PC-3 (cell line): Measurements from ENCODE around the gene DRG2.

Source experiments
- EZH2 ChIP-seq: fragments of 300-600 bp; sonication (generic); IDR thresholded peaks from one replicate; pipeline ENCODE4 v1.6.1; 2017; ENCODE audit warnings: antibody characterized with exemption, mild to moderate bottlenecking, low read length; ENCODE audit not compliant: unreplicated experiment
- TF ChIP-seq, protein P1 (sequence below): fragments of 300-600 bp; sonication (generic); conservative IDR thresholded peaks from 2 replicates; pipeline ENCODE4 v1.5.1; 2017; ENCODE audit warnings: antibody characterized with exemption, low read depth, mild to moderate bottlenecking, low read length

DNA sequence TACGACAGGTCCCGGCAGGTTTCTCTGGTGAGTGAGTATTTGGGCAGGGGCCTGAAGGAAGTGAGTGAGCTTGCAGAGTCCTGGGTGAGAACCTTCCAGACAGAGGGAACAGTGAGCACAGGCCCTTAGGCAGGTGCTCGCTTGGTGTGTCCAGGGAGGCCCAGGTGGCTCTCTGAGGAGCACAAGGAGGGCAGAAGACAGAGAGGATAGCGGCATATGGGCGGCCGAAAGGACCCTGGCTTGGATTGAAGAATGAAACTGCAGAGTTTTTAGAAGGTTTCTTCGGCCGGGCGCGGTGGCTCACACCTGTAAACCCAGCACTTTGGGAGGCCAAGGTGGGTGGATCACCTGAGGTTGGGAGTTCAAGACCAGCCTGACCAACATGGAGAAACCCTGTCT is 6.7 kb downstream of the DRG2 start:
- TF ChIP-seq, protein P1, sequence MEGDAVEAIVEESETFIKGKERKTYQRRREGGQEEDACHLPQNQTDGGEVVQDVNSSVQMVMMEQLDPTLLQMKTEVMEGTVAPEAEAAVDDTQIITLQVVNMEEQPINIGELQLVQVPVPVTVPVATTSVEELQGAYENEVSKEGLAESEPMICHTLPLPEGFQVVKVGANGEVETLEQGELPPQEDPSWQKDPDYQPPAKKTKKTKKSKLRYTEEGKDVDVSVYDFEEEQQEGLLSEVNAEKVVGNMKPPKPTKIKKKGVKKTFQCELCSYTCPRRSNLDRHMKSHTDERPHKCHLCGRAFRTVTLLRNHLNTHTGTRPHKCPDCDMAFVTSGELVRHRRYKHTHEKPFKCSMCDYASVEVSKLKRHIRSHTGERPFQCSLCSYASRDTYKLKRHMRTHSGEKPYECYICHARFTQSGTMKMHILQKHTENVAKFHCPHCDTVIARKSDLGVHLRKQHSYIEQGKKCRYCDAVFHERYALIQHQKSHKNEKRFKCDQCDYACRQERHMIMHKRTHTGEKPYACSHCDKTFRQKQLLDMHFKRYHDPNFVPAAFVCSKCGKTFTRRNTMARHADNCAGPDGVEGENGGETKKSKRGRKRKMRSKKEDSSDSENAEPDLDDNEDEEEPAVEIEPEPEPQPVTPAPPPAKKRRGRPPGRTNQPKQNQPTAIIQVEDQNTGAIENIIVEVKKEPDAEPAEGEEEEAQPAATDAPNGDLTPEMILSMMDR = no peak
- no peak for TF ChIP-seq EZH2
